Testis (tissue), 3 donors: ENCODE data around the gene MYB. TPM values are rescaled to one million over a fixed set of nuclear protein-coding genes. Genes with fewer than 3 reads are reported as not detected.

ENCODE experiments used
- DNase-seq: peaks from one replicate; pipeline ENCODE4 v3.0.0-alpha.2; 2019
- H3K27ac ChIP-seq, 2 donors: fragments of 200-600 bp; sonication (generic); one replicate each; pipeline ENCODE4 v1.5.1; 2019
- H3K27me3 ChIP-seq: fragments of 200-600 bp; sonication (generic); one replicate; pipeline ENCODE4 v1.5.1; 2019
- H3K36me3 ChIP-seq: fragments of 200-600 bp; sonication (generic); one replicate; pipeline ENCODE4 v1.5.1; 2017; ENCODE audit warnings: low read depth; ENCODE audit errors: missing control alignments
- H3K4me1 ChIP-seq: fragments of 200-600 bp; sonication (generic); one replicate; pipeline ENCODE4 v1.5.1; 2019
- H3K4me3 ChIP-seq, 2 donors: fragments of 200-600 bp; sonication (generic); one replicate each; pipeline ENCODE4 v1.5.1; 2017 to 2019
- H3K9me3 ChIP-seq: fragments of 200-600 bp; sonication (generic); one replicate; pipeline ENCODE4 v1.5.1; 2017
- CTCF ChIP-seq, 3 experiments: fragments of 450-650 bp in 2 of 3; fragments of 200-600 bp in 1 of 3; sonication (generic) in 1 of 3; IDR thresholded peaks; one replicate each; pipeline ENCODE4 v1.5.1; 2016 to 2019; ENCODE audit warnings: antibody characterized with exemption in 3 of 3, mild to moderate bottlenecking in 2 of 3, moderate library complexity in 1 of 3
- POLR2A ChIP-seq: fragments of 450-650 bp; IDR thresholded peaks from one replicate; pipeline ENCODE4 v1.6.1; 2017; ENCODE audit warnings: antibody characterized with exemption, mild to moderate bottlenecking, moderate library complexity
- WGBS, 2 donors: methylation state at CpG; one replicate each; pipeline ENCODE4 v1.1.5; 2018; 5-methylcytosine and 5-hydroxymethylcytosine counted together
- intact Hi-C: fragments of 100-400 bp; cut with DNase I; formaldehyde crosslinking; loops from one replicate; pipeline ENCODE4 v1.15.1; 2023; ENCODE audit warnings: low total_unique reads
- polyA plus RNA-seq: library from polyadenylated mRNA; stranded (reverse); fragments of 350-450 nt; fragmentation: Illumina TruSeq; extraction: RNeasy Lipid Tissue Mini Kit (QIAGEN cat#74804); gene quantifications from one replicate; pipeline ENCODE4 v1.2.3, GENCODE V29; 2014; ENCODE audit warnings: low read depth, low replicate concordance; ENCODE audit not compliant: insufficient read depth
- total RNA-seq, 2 donors: library from RNA; depleted of rRNA; stranded (reverse); fragments of >200 nt; gene quantifications; one replicate each; pipeline ENCODE4 v1.2.3, GENCODE V29; 2016

MYB gene
- total and polyA plus RNA-seq, 3 donors from 2014 or later = 1.5 to 3.7 (median 1.8) TPM

DNA sequence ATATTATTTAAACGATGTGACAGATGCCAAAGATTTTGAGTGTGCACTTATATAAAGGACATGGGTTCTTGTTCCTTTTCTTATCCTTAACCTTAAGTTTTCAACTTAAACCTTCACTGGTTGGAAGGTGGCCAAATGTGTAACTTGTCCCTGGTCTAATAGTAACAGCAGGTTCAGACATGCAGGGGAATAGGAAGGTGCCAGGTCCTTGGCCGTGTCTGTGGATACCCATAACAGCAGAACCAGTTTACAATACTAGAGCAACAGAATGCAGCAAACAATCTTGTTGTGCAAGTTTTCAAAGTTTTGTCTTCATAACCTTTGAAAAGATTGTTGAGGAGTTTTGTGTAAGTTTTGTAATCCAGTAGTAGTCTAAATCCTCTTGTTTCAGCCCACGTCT lies 4.4 kb downstream of the MYB start:
- H3K9me3 ChIP-seq = no peaks in the 10 kb centered on the region
- TF ChIP-seq POLR2A (no peak), CTCF (IDR thresholded peaks at IDR 0.05) (no peak)
- no peak for DNase-seq
- H3K4me3 ChIP-seq = no peak overlapping the region
- WGBS, 2 donors = 87 to 91% methylated on average over 3 of the region's 3 CpGs
- intact Hi-C loops = no loop called here
- no peaks in the 10 kb centered on the region for H3K27me3 ChIP-seq
- H3K36me3 ChIP-seq = no peaks in the 10 kb centered on the region
- no peak overlapping the region for H3K27ac ChIP-seq
- peaks cover 16% of the 10 kb centered on the region for H3K4me1 ChIP-seq

GRCh38 chr6:135186255-135186654 lies 5.1 kb downstream of the MYB start:
- DNase-seq = no peak
- Histone ChIP-seq H3K4me3 (no peak overlapping the region), H3K4me1 (peaks cover 16% of the 10 kb centered on the region), H3K9me3 (no peaks in the 10 kb centered on the region), H3K36me3 (no peaks in the 10 kb centered on the region), H3K27me3 (no peaks in the 10 kb centered on the region), H3K27ac (no peak overlapping the region)
- intact Hi-C loops = no loop called here
- no peak for TF ChIP-seq CTCF (IDR thresholded peaks at IDR 0.05)
- TF ChIP-seq POLR2A = no peak
- WGBS, 2 donors = 92 to 94% methylated on average over 2 of the region's 2 CpGs

DNA sequence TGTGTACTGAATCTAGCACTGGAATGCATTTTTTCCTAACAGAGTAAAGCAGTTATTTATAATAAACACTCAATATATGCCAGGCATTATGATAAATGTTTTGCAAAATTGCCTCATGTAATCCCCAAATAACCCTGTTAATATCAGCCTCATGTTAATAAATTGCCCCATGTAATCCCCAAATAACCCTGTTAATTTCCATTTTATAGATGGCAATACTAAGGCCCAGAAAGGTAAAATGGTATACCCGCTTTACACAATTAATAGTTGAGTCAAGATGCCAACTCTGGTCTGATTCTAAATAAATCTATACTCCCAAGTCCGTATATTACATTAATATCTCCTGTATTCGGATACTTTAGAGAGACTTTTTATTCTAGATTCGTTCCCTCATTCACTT lies 6.3 kb downstream of the MYB start:
- no peaks in the 10 kb centered on the region for H3K9me3 ChIP-seq
- no peak overlapping the region for H3K27ac ChIP-seq
- 92 to 94% methylated on average over 4 of the region's 4 CpGs for WGBS, 2 donors
- TF ChIP-seq POLR2A (no peak), CTCF (IDR thresholded peaks at IDR 0.05) (no peak)
- peaks cover 8% of the 10 kb centered on the region for H3K4me1 ChIP-seq
- no peaks in the 10 kb centered on the region for H3K27me3 ChIP-seq
- no peaks in the 10 kb centered on the region for H3K36me3 ChIP-seq
- DNase-seq = no peak
- intact Hi-C loops = no loop called here
- no peak overlapping the region for H3K4me3 ChIP-seq

DNA sequence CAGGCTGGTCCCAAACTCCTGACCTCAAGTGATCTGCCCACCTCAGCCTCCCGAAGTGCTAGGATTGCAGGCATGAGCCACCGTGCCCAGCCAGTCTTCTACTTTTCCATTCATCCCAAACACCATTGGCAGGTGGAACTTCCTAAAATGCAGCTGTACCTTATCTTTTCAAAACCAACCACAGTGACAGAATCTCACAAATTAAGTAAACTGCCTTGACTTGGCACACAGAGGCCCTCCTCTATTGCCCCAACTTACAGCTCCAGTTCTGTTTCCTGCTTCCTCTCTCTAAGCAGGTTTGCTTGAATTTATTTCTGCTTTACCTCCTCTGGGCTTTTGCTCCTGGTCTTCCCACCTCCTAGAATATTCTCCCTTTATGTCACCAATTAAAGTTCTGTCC lies 7.6 kb downstream of the MYB start:
- Histone ChIP-seq H3K4me1 (peaks cover under 1% of the 10 kb centered on the region), H3K9me3 (no peaks in the 10 kb centered on the region), H3K27me3 (no peaks in the 10 kb centered on the region), H3K36me3 (no peaks in the 10 kb centered on the region), H3K4me3 (no peak overlapping the region), H3K27ac (no peak overlapping the region)
- no peak for DNase-seq
- no peak for TF ChIP-seq POLR2A
- TF ChIP-seq CTCF (IDR thresholded peaks at IDR 0.05) = no peak
- intact Hi-C loops = no loop called here
- WGBS, 2 donors = 90 to 91% methylated on average over 2 of the region's 2 CpGs

DNA sequence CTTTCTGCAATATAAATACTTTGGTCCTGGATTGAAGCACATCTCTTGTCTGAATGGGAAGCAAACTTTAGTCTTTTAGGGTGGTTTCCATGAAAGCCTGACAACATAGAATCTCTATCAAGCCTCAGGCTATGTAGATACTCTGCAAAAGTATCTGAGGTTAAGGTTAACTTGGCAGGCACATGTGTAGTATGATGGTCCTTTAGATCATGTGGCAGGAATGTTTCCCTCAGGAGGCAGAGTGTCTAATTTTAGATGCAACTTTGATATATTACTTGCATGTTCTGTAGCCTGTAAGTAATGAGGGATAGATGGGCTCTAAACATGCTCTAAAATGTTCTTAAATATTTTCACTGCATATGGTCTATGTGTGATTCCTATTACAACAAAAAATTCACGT lies 8.2 kb downstream of the MYB start:
- Histone ChIP-seq H3K27ac (no peak overlapping the region), H3K27me3 (no peaks in the 10 kb centered on the region), H3K36me3 (no peaks in the 10 kb centered on the region), H3K4me1 (no peaks in the 10 kb centered on the region), H3K9me3 (no peaks in the 10 kb centered on the region), H3K4me3 (no peak overlapping the region)
- WGBS, 2 donors = 73 to 91% methylated on average over 1 of the region's 1 CpG
- DNase-seq = no peak
- TF ChIP-seq CTCF (IDR thresholded peaks at IDR 0.05) = no peak
- no peak for TF ChIP-seq POLR2A
- intact Hi-C loops = no loop called here
